Measurements from ENCODE around the gene GPC5.
"Not testable (repeated sequence)": the region's sequence is repeated elsewhere in the genome, so short reads cannot be mapped to it uniquely, and the experiment has no call there.

Gene GPC5

GRCh38 chr13:92500192-92500591, 1101.8 kb downstream of the GPC5 start:
- DNase-seq, result no peak

DNA sequence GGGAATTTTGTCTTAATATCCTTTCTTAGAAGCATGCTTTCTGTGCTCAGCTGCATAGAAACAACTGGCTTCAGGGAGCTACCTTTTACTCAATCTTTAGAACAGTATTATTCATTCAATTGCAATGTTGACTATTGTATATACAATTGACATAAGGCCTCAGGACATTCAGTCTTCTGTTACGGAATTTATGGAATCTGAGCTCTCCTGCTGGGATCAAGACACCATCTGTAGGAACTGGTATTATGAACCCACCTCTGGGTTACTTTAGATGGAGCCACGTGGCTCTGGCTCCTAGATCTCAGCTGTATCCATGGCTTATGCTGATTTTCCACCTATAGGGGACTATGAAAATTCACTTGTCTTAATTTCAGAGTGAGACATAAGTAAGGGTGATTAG, 1112.0 kb downstream of the GPC5 start:
- DNase-seq, result no peak

DNA sequence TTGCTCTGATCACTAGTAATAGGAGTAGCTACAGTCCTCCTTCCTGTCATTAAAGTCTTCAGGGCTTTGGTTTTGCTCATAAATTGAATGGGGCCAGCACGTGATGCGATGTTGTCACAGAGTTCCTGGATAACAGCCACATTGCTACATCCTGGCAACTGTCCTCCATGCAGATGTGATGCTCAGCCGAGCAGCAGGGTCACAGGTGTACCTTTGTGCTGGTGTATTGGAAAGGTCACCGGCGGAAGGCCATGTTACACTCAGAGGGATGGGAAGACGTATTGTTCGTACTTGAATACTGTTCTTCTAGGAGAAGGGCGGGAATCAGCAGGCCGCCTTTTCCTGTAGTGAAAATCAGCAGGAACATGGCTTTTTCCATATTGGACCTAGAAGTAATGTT, 1114.4 kb downstream of the GPC5 start:
- DNase-seq, result no peak

GRCh38 chr13:92513672-92514071, 1115.3 kb downstream of the GPC5 start:
- DNase-seq, result no peak

- no peak for DNase-seq
These were observed 1116.2 kb downstream of the GPC5 start for GRCh38 chr13:92514420-92515125.

DNA sequence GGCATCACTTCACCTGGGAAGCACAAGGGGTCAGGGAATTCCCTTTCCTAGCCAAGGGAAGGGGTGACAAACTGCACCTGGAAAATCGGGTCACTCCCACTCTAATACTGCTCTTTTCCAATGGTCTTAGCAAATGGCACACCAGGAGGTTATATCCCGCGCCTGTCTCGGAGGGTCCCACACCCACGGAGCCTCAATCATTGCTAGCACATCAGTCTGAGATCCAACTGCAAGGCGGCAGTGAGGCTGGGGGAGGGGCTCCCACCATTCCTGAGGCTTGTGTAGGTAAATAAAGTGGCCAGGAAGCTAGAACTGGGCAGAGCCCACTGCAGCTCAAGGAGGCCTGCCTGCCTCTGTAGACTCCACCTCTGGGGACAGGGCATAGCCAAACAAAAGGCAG, 1118.5 kb downstream of the GPC5 start:
- not testable (repeated sequence) for DNase-seq

GRCh38 chr13:92518622-92519021, 1120.2 kb downstream of the GPC5 start:
- DNase-seq, result not testable (repeated sequence)

GRCh38 chr13:92530364-92530763, 1131.9 kb downstream of the GPC5 start:
- DNase-seq, result no peak

DNA sequence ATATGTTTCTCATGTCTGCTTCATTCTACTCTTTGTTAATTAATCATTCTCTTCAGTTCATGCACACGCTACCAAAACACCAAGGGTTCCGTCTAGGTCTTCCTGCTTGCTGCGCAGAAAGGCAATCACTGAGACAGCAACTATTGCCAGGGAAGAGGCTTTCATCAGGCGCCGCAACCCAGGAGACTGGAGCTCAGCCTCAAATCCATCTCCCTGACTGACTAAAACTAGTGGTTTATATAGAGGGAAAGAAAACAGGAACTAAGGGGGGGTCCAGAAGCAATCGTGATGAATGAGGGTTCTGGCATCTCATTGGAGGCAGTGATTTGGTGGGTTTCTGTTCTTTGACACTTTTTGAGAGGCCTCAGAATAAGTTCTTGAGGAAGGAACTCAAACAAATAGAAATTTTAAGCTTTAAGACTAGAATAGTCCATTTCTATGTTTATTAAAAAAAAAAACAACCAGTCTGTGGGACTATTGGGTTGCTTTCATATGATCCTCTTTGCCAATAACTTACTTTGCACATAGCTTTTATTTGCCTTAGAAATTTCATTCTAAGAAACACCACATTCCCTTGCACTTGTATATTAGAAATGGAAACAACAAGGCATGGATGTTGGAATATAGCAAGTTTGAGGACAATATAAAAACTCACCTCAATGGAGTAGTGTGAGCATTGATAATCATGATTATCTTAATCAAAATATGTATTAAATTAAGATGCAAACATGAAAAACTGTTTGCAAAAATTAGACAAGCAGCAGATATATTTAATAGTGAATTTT, 1137.0 kb downstream of the GPC5 start:
- DNase-seq, result no peak

DNA sequence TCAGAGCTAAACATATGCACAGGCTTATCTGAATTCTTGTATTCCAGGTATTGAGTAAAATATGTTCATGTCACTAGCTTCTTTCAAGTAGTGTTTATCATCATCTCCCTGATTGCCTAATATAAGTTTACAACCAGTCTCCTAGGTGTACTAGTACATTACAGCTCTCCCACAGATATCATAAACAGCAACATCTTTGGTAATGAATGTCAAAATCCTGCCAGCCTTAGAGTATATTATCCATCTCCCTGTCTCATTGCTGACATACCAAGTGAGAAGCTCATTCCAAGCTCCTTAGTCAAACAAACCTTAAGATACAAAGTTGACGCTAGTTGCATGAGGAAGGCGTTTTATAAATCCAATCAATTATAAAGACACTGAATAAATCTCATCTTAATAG, 1139.0 kb downstream of the GPC5 start:
- DNase-seq, result no peak

- no peak for DNase-seq
These were observed 1139.7 kb downstream of the GPC5 start for GRCh38 chr13:92538164-92538563.

DNA sequence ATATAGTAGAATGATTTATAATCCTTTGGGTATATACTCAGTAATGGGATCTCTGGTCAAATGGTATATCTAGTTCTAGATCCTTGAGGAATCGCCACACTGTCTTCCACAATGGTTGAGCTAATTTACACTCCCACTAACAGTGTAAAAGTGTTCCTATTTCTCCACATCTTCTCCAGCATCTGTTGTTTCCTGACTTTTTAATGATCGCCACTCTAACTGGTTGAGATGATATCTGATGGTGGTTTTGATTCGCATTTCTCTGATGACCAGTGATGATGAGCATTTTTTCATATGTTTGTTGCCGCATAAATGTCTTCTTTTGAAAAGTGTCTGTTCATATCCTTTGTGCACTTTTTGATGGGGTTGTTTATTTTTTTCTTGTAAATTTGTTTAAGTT, 1140.7 kb downstream of the GPC5 start:
- not testable (repeated sequence) for DNase-seq

DNA sequence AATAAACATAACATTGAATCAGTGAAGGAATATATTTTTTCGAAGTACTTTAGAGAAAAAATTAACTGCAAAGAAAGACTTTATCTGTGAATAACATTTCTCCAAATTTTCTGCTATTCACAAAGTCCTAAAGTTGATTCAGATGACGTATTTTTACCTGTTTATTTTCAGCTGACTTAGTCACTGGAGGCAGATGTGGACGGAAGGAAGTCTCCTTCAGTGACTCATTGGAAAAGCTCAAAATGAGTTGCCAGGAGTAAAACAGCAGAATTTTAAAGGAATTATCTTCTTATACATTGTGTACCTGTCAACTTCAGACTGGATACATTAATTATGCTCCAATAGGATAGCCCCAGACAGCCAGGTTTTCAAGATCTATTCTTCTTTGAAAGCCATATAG, 1148.8 kb downstream of the GPC5 start:
- no peak for DNase-seq

GRCh38 chr13:92549276-92549675, 1150.9 kb downstream of the GPC5 start:
- DNase-seq, result no peak

- DNase-seq, result no peak
These were observed 1155.2 kb downstream of the GPC5 start for GRCh38 chr13:92553470-92554114.

DNA sequence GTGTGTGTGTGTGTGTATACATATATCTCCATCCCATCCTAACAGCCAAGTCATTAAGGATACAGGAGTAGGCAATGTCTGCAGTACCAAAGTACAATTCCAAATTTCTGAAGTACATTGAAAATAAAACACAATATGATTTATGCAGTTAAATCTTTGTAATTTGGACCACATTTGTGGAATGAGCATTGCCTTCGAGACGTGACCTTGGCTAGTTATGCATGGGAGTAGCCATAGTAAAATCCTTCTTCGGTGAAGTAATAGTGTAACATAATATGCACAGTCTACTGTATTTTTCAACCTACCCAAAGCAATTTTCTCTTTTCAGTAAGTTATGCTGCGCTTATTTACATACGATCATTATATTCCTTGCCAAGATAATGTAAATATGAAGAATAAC, 1162.5 kb downstream of the GPC5 start:
- no peak for DNase-seq

DNA sequence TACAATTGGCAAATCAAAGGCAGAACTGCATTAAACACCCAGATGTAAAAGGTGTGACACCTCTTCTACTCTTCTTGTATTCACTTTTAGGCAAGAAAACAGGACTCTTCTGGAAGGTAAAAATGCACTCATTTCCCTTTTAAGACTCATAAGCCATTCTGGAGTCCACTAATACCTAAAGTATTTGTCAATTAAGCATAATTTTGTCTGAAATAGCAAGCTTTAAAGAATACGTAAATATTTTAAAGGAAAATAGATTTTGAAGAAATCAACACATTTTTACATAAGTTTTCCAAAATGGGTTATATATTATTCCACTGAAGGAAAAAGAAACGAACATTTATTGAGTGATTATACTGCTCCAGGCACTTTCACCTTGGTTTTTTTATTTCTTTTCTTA, 1166.5 kb downstream of the GPC5 start:
- DNase-seq, result no peak

DNA sequence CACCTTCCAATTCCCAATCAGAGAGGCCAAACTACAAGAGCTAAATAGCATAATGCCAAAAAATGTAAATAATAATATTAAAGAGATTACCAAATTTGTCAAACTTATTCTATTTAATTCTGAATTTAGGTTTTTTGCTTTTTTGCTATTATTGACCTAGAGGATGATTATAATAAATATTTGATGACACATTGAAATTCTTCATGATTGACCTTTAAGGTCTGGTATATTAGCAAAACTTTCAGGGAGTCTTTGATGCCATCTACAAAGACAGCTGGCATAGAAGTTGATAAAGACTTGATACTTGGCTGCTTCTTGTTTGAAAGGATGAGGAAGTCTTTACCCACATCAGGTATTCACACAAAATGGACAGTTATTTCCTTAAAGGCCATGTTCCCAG, 1168.3 kb downstream of the GPC5 start:
- DNase-seq, result no peak

DNA sequence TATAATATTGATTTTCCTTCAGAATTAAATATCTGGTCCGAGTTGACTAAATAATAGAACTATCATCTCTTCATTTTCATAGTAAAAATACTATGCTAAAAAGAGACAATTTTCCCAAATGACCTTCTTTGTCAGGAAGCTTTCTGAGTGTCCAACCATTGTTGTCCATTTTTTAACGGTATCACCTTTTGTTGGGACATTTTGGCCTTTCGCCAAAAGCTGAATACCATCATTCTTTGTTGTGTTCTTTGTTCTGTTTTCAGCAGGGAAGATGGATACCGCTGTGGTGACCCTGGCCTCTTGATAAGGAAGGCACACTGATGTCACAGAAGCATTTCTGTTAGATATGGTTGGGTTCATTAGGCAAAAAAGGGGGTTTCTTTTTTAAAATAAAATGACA, 1173.8 kb downstream of the GPC5 start:
- no peak for DNase-seq

DNA sequence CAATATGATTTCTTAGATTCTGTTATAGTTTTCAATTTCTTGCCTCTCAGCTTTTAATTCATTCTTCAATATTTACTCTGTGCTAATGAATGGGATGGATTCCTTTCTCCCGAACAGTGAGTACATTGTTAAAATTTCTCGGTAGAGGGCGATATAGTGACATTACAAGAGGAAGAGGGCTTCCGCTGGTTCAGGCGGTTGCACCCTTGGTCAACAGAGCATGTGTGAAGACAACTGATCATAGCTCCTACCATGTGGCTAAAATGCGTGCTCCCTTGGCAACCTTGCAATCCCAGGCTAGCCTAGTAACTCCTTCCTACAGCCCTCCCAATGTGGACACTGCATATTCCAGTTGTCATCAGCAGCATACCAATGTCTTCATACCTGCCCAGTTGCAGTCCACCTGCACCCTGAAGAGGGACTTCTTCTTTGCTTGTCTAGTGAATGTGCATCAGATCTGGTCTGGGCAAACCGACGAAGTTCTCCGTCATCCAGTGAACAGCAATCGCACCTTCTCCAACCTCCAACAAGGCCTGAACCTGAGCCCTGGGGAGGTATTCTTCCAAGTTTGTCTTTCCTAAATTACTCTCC, 1175.1 kb downstream of the GPC5 start:
- DNase-seq, result no peak

GRCh38 chr13:92574499-92574898, 1176.1 kb downstream of the GPC5 start:
- no peak for DNase-seq

DNA sequence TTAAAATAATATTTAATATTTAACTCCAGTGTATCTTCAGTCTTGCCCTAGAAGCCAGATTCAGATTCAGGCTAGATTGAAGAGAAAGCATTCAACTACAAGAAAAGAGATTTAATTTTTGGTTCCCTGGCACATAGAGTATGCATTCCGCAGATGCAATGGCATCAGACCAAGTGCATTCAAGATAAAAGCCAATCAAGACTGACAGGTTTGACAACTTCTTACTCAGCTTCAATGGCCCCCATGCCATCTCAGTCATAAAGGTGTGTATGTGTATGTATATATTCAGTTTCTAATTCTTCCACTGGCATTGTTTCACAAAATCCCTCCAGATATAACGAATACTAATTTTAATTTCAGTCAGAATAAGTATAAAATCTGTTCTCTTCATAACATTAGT, 1177.4 kb downstream of the GPC5 start:
- no peak for DNase-seq

GRCh38 chr13:92578358-92578757, 1179.9 kb downstream of the GPC5 start:
- DNase-seq, result no peak

GRCh38 chr13:92589955-92590354, 1191.5 kb downstream of the GPC5 start:
- DNase-seq, result no peak

Data from activated naive CD4-positive, alpha-beta T cell treated with anti-CD3 and anti-CD28 coated beads, Interleukin-2, amount 50 U/mL, for 16 hours (primary cell).